Stimulated activated CD4-positive, alpha-beta T cell treated with anti-CD3 and anti-CD28 coated beads, Interleukin-1b, Interleukin-23, amount 100 ng/mL, for 4 hours (primary cell): ENCODE data around the gene ZNF493.

Source experiments
- DNase-seq, 2 donors: peaks; one replicate each; pipeline ENCODE4 v3.0.0-alpha.2; 2020; ENCODE audit warnings: low read depth in 2 of 2

ZNF493 gene

GRCh38 chr19:21462540-21462939 is 65.6 kb downstream of the ZNF493 start:
- DNase-seq: no peak

- peak in 1 of 2 donors; percentile 11 for DNase-seq
Measured at GRCh38 chr19:21463449-21464105, 66.6 kb downstream of the ZNF493 start.

GRCh38 chr19:21466627-21467026 is 69.7 kb downstream of the ZNF493 start:
- DNase-seq: no peak

GRCh38 chr19:21468791-21469190 is 71.9 kb downstream of the ZNF493 start:
- no peak for DNase-seq

- DNase-seq: no peak
Measured at GRCh38 chr19:21472507-21472906, 75.6 kb downstream of the ZNF493 start.

- DNase-seq: peak; percentile 39 to 68
Measured at GRCh38 chr19:21474671-21475181, 77.8 kb downstream of the ZNF493 start.
